MM.1S (cell line): ENCODE data around the gene SCNM1.

Experiments used
- DNase-seq: peaks from one replicate; pipeline ENCODE4 v3.0.0-alpha.2; 2015
- H2AFZ ChIP-seq: fragments of 300-600 bp; sonication (generic); 2 replicates; pipeline ENCODE4 v1.6.0; 2016; ENCODE audit warnings: antibody characterized with exemption, low read length
- H3F3A ChIP-seq: fragments of 300-600 bp; sonication (generic); 2 replicates; pipeline ENCODE4 v1.6.1; 2016; ENCODE audit warnings: mild to moderate bottlenecking, antibody characterized with exemption, low read length, moderate library complexity, mixed read lengths; ENCODE audit not compliant: insufficient read depth
- H3K27ac ChIP-seq: fragments of 300-600 bp; sonication (generic); 2 replicates; pipeline ENCODE4 v1.5.1; 2016; ENCODE audit warnings: mild to moderate bottlenecking, low read length
- H3K27me3 ChIP-seq: fragments of 300-600 bp; sonication (generic); replicated peaks from 2 replicates; pipeline ENCODE4 v1.6.0; 2016; ENCODE audit warnings: low read length; ENCODE audit not compliant: insufficient read depth
- H3K36me3 ChIP-seq: fragments of 300-600 bp; sonication (generic); replicated peaks from 2 replicates; pipeline ENCODE4 v1.6.1; 2016; ENCODE audit warnings: mild to moderate bottlenecking, low read length, mixed read lengths; ENCODE audit not compliant: insufficient read depth
- H3K4me1 ChIP-seq: fragments of 300-600 bp; sonication (generic); 2 replicates; pipeline ENCODE4 v1.6.1; 2016; ENCODE audit warnings: low read length, mixed read lengths
- H3K4me2 ChIP-seq: fragments of 300-600 bp; sonication (generic); 2 replicates; pipeline ENCODE4 v1.6.0; 2016; ENCODE audit warnings: low read depth, low read length
- H3K4me3 ChIP-seq: fragments of 300-600 bp; sonication (generic); 2 replicates; pipeline ENCODE4 v1.5.1; 2016; ENCODE audit warnings: low read length, mixed read lengths
- H3K79me2 ChIP-seq: fragments of 300-600 bp; sonication (generic); 2 replicates; pipeline ENCODE4 v1.6.1; 2016; ENCODE audit warnings: mixed run types, low read length, mixed read lengths
- H3K9ac ChIP-seq: fragments of 300-600 bp; sonication (generic); 2 replicates; pipeline ENCODE4 v1.6.1; 2016; ENCODE audit warnings: low read length, mixed read lengths
- H3K9me2 ChIP-seq: fragments of 300-600 bp; sonication (generic); replicated peaks from 2 replicates; pipeline ENCODE4 v1.6.1; 2016; ENCODE audit warnings: mild to moderate bottlenecking, low read length, mixed read lengths; ENCODE audit not compliant: insufficient read depth
- H3K9me3 ChIP-seq: fragments of 300-600 bp; sonication (generic); replicated peaks from 2 replicates; pipeline ENCODE4 v1.6.1; 2016; ENCODE audit warnings: mild to moderate bottlenecking, low read length, mixed read lengths; ENCODE audit not compliant: insufficient read depth
- H4K20me1 ChIP-seq: fragments of 300-600 bp; sonication (generic); 2 replicates; pipeline ENCODE4 v1.6.1; 2016; ENCODE audit warnings: mild to moderate bottlenecking, low read length, moderate library complexity, mixed read lengths; ENCODE audit not compliant: insufficient read depth
- CTCF ChIP-seq: fragments of 300-600 bp; sonication (generic); IDR thresholded peaks from 2 replicates; pipeline ENCODE4 v1.5.1; 2016; ENCODE audit warnings: antibody characterized with exemption, low read length, mixed read lengths
- EZH2 ChIP-seq: fragments of 300-600 bp; sonication (generic); optimal IDR thresholded peaks from 2 replicates; pipeline ENCODE3; 2017; ENCODE audit warnings: low read depth, mild to moderate bottlenecking, antibody characterized with exemption, low read length, mixed read lengths
- EZH2phosphoT487 ChIP-seq: fragments of 300-600 bp; sonication (generic); IDR thresholded peaks from 2 replicates; pipeline ENCODE4 v1.6.1; 2018; ENCODE audit warnings: antibody characterized with exemption, low read length

SCNM1 gene

GRCh38 chr1:151164732-151165280 is 1.1 kb upstream of the SCNM1 start:
- peaks cover 30% of the 10 kb centered on the region for H3K79me2 ChIP-seq
- peaks cover 7% of the 10 kb centered on the region for H3K4me1 ChIP-seq
- H3K9me2 ChIP-seq = no peaks in the 10 kb centered on the region
- H3K27ac ChIP-seq = no peak overlapping the region
- H3K36me3 ChIP-seq = no peaks in the 10 kb centered on the region
- H3K9ac ChIP-seq = peak overlapping the region; percentile 74
- no peaks in the 10 kb centered on the region for H4K20me1 ChIP-seq
- H3K4me3 ChIP-seq = peak overlapping the region; percentile 86
- H3K27me3 ChIP-seq = no peaks in the 10 kb centered on the region
- H3K4me2 ChIP-seq = peak overlapping the region; percentile 91
- DNase-seq = no peak
- H2AFZ ChIP-seq = peak overlapping the region; percentile 99
- TF ChIP-seq EZH2 = no peak
- TF ChIP-seq CTCF = no peak
- TF ChIP-seq EZH2phosphoT487 = no peak
- no peaks in the 10 kb centered on the region for H3K9me3 ChIP-seq
- H3F3A ChIP-seq = peaks cover 4% of the 10 kb centered on the region; the same call in 1 of the 2 replicates

- peak overlapping the region; percentile 86 for H3K4me3 ChIP-seq
- DNase-seq = no peak
- peaks cover 30% of the 10 kb centered on the region for H3K79me2 ChIP-seq
- no peaks in the 10 kb centered on the region for H3K9me2 ChIP-seq
- H3K27ac ChIP-seq = peak overlapping the region; percentile 6; the same call in 1 of the 2 replicates
- H3K9ac ChIP-seq = peak overlapping the region; percentile 74
- H4K20me1 ChIP-seq = no peaks in the 10 kb centered on the region
- H3K4me1 ChIP-seq = peaks cover 7% of the 10 kb centered on the region
- peak overlapping the region; percentile 99 for H2AFZ ChIP-seq
- TF ChIP-seq EZH2phosphoT487 = no peak
- TF ChIP-seq CTCF = no peak
- TF ChIP-seq EZH2 = no peak
- peak overlapping the region; percentile 91 for H3K4me2 ChIP-seq
- H3K9me3 ChIP-seq = no peaks in the 10 kb centered on the region
- no peaks in the 10 kb centered on the region for H3K27me3 ChIP-seq
- H3F3A ChIP-seq = peaks cover 4% of the 10 kb centered on the region; the same call in 1 of the 2 replicates
- no peaks in the 10 kb centered on the region for H3K36me3 ChIP-seq
Observed at GRCh38 chr1:151165281-151165737, 635 bp upstream of the SCNM1 start.

- no peaks in the 10 kb centered on the region for H3K27me3 ChIP-seq
- H3K4me1 ChIP-seq = peaks cover 7% of the 10 kb centered on the region
- peak overlapping the region; percentile 77 for H3K9ac ChIP-seq
- no peaks in the 10 kb centered on the region for H3K9me3 ChIP-seq
- H4K20me1 ChIP-seq = no peaks in the 10 kb centered on the region
- peak overlapping the region; percentile 80 for H2AFZ ChIP-seq
- no peaks in the 10 kb centered on the region for H3K9me2 ChIP-seq
- H3K79me2 ChIP-seq = peaks cover 30% of the 10 kb centered on the region
- peak overlapping the region; percentile 51; the same call in 1 of the 2 replicates for H3K27ac ChIP-seq
- DNase-seq = peak; percentile 50
- TF ChIP-seq CTCF (no peak), EZH2phosphoT487 (no peak), EZH2 (no peak)
- peaks cover 4% of the 10 kb centered on the region for H3F3A ChIP-seq
- peak overlapping the region; percentile 86 for H3K4me3 ChIP-seq
- H3K36me3 ChIP-seq = no peaks in the 10 kb centered on the region
- peak overlapping the region; percentile 86 for H3K4me2 ChIP-seq
Observed at GRCh38 chr1:151166505-151166956, 587 bp downstream of the SCNM1 start.
